Measurements from ENCODE around the gene INSR. TPM values are rescaled to one million over a fixed set of nuclear protein-coding genes. Genes with fewer than 3 reads are reported as not detected.

INSR gene
- total RNA-seq, 4 donors from 2014 or later, result 134 to 252 (median 164) TPM

- no peak for DNase-seq
- H3K27me3 ChIP-seq, result no peaks in the 10 kb centered on the region
- 60 to 65% methylated on average over 2 of the region's 2 CpGs for WGBS, 2 donors (ENCODE audit: low coverage in 1 of 2)
- H3K9me3 ChIP-seq, result no peaks in the 10 kb centered on the region
- in situ Hi-C loops (cut with MboI; ENCODE audit: low pct_ligation_motif_present in 1 of 4, low pct_unique_long_range_greater_than_20kb in 1 of 4, low sequenced_read_pairs in 3 of 4), result loop anchor here in 1 of 4 donors (10.0 kb wide), 1 partner anchor 92 kb away; the partner anchor contains the start of gene INSR
- H3K27ac ChIP-seq, result peak overlapping the region; percentile 70 to 83 (median 76)
- no peaks in the 10 kb centered on the region for H3K36me3 ChIP-seq
- H3K4me3 ChIP-seq, result peak overlapping the region in 1 of 4 donors; percentile 11
- TF ChIP-seq POLR2A (IDR thresholded peaks at IDR 0.05), result no peak
- intact Hi-C loops (cut with DNase I; ENCODE audit: low total_unique reads), result no loop called here
- peaks cover 14 to 56% (median 38%) of the 10 kb centered on the region in 4 donors for H3K4me1 ChIP-seq
These were observed 91.3 kb downstream of the INSR start for GRCh38 chr19:7202888-7203287.

DNA sequence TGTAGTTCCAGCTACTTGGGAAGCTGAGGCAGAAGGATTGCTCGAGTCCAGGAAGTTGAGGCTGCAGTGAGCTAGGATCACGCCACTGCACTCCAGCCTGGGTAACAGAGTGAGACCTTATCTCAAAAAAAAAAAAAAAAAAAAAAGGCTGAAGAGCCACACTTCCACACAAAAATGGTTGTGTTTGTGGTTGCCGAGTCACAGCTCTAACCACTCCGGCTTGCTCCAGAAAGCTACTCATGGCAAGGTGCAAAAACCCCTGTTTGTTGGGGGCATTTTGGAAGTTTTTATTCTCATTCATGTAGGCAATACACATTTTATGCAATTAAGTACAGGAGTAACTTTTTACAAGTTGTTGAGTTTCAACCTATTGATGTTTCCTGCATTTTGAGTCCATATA, 93.5 kb downstream of the INSR start:
- peak overlapping the region; percentile 81 to 92 (median 88) for H3K27ac ChIP-seq
- no peaks in the 10 kb centered on the region for H3K36me3 ChIP-seq
- TF ChIP-seq POLR2AphosphoS5 (IDR thresholded peaks at IDR 0.05), result no peak
- TF ChIP-seq, protein P1, sequence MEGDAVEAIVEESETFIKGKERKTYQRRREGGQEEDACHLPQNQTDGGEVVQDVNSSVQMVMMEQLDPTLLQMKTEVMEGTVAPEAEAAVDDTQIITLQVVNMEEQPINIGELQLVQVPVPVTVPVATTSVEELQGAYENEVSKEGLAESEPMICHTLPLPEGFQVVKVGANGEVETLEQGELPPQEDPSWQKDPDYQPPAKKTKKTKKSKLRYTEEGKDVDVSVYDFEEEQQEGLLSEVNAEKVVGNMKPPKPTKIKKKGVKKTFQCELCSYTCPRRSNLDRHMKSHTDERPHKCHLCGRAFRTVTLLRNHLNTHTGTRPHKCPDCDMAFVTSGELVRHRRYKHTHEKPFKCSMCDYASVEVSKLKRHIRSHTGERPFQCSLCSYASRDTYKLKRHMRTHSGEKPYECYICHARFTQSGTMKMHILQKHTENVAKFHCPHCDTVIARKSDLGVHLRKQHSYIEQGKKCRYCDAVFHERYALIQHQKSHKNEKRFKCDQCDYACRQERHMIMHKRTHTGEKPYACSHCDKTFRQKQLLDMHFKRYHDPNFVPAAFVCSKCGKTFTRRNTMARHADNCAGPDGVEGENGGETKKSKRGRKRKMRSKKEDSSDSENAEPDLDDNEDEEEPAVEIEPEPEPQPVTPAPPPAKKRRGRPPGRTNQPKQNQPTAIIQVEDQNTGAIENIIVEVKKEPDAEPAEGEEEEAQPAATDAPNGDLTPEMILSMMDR (IDR thresholded peaks at IDR 0.05), result no peak
- no peak for TF ChIP-seq POLR2A (IDR thresholded peaks at IDR 0.05)
- TF ChIP-seq EP300 (IDR thresholded peaks at IDR 0.05; ENCODE audit: low read depth), result no peak
- WGBS, 2 donors (ENCODE audit: low coverage in 1 of 2), result 71 to 80% methylated on average over 4 of the region's 4 CpGs
- intact Hi-C loops (cut with DNase I; ENCODE audit: low total_unique reads) (no loop called here), in situ Hi-C loops (cut with MboI; ENCODE audit: low pct_ligation_motif_present in 1 of 4, low pct_unique_long_range_greater_than_20kb in 1 of 4, low sequenced_read_pairs in 3 of 4) (loop anchor here in 1 of 4 donors (10.0 kb wide), 1 partner anchor 94 kb away; the partner anchor contains the start of gene INSR)
- no peaks in the 10 kb centered on the region for H3K9me3 ChIP-seq
- no peaks in the 10 kb centered on the region for H3K27me3 ChIP-seq
- H3K4me3 ChIP-seq, result no peak overlapping the region
- H3K4me1 ChIP-seq, result peaks cover 14 to 67% (median 40%) of the 10 kb centered on the region in 4 donors
- no peak for DNase-seq

DNA sequence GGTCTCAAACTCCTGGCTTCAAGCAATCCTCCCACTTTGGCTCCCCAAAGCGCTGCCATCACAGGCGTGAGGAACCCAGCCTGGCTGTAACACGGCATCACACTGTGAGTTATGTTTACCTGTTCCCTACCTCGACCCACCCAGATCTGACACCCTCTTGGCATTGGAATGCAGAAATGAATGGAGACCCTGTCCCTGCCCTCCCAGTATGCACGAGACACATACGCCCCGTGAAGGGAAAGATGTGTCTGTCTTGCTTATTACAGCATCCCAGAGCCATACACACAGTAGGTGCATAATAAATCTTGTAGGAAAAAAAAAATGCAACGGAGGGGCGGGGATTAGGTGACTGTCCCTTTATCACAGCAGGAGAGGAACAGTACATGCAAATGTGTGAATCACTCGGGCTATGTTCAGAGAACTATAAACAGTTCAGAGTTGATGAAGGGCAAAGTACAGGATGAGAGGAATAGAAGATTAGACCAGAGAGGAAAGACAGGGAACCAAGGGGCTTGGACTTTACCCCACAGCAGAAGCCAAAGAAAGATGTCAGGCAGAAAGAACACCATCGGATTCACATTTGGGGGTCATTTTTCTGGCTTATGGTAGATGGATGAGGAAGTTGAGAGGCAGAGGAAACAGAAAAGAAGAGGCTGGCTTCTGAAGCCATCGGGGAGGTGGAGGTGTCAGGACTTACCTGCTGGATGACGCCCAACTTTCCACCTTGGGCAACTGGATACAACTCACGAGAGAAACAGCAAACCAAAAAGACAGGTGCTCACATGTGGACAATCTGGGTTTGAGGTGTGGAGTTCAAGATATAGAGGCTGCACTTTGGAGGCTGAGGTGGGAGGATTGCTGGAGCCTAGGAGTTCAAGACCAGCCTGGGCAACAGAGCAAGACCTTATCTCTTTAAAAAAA, 94.3 kb downstream of the INSR start:
- Histone ChIP-seq H3K27me3 (no peaks in the 10 kb centered on the region), H3K4me1 (peaks cover 14 to 61% (median 37%) of the 10 kb centered on the region in 4 donors), H3K9me3 (no peaks in the 10 kb centered on the region), H3K27ac (peak overlapping the region; percentile 81 to 92 (median 88)), H3K36me3 (no peaks in the 10 kb centered on the region), H3K4me3 (peak overlapping the region in 1 of 4 donors; percentile 15)
- DNase-seq, result peak; percentile 57
- in situ Hi-C loops (cut with MboI; ENCODE audit: low pct_ligation_motif_present in 1 of 4, low pct_unique_long_range_greater_than_20kb in 1 of 4, low sequenced_read_pairs in 3 of 4) (loop anchor here (5.0 to 25.0 kb wide), 3 partner anchors 87 to 95 kb away; partner anchors contain the start of gene INSR (in 4 of the 4)), intact Hi-C loops (cut with DNase I; ENCODE audit: low total_unique reads) (loop anchor here (5.0 kb wide), 1 partner anchor 53 kb away; no protein-coding TSS in a partner anchor)
- TF ChIP-seq POLR2A (IDR thresholded peaks at IDR 0.05) (peak; percentile 23), EP300 (IDR thresholded peaks at IDR 0.05; ENCODE audit: low read depth) (no peak), POLR2AphosphoS5 (IDR thresholded peaks at IDR 0.05) (peak in 2 of 3 donors; percentile 41 to 77)
- WGBS, 2 donors (ENCODE audit: low coverage in 1 of 2), result 38 to 45% methylated on average over 5 to 14 of the region's 14 CpGs

DNA sequence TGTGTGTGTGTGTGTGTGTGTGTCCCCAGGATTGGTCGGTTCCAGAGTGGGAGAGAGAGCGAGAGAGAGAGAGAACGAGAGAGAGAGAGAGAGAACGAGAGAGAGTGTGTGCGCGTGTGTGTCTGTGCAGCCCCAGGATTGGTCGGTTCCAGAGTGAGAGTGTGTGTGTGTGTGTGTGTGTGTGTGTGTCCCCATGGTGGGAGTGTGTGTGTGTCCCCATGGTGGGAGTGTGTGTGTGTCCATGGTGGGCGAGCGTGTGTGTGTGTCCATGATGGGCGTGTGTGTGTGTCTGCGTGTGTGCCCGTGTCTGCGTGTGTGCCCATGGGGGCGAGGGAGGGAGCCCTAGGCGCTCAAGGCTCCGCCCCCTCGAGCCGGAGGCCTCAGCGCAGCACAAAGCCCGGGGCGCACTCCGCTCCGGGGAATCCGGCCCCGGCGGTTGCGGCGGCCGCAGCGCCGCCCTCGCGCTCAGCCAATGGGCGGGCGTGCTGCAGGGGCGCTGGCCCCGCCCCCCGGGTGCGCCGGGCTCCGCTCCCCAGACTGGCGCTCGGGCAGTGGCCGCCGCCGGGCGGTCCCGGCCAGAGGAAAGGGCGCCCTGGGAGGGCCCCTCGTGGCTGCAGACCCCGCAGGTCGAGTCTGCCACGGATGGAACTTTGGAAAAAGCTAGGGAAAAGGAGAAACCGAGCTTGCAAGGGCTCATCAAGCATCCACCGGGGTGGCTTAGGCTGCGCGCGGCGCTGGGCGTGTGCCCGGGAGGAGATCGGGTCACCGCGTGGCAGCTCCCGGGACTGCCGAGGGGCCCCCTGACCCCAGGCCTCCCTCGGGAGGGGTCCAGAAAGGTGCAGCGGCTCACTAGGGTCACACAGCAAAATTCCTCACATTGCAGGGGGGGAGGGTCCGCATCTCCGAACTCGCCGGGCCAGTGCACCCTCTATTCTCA, 96.2 kb downstream of the INSR start:
- TF ChIP-seq EP300 (IDR thresholded peaks at IDR 0.05; ENCODE audit: low read depth) (no peak), POLR2AphosphoS5 (IDR thresholded peaks at IDR 0.05) (peak; percentile 29 to 76 (median 41)), POLR2A (IDR thresholded peaks at IDR 0.05) (peak; percentile 77)
- TF ChIP-seq, protein P1 (IDR thresholded peaks at IDR 0.05), result peak; percentile 31 to 74 (median 46)
- H3K36me3 ChIP-seq, result no peaks in the 10 kb centered on the region
- intact Hi-C loops (cut with DNase I; ENCODE audit: low total_unique reads), result loop anchor here (1.0 to 5.0 kb wide), 2 partner anchors 51 to 96 kb away; partner anchors contain the start of gene INSR
- peaks cover 14 to 46% (median 31%) of the 10 kb centered on the region in 4 donors for H3K4me1 ChIP-seq
- H3K4me3 ChIP-seq, result peak overlapping the region; percentile 64 to 76 (median 73)
- H3K27me3 ChIP-seq, result no peaks in the 10 kb centered on the region
- DNase-seq, result peak; percentile 94
- in situ Hi-C loops (cut with MboI; ENCODE audit: low pct_ligation_motif_present in 1 of 4, low pct_unique_long_range_greater_than_20kb in 1 of 4, low sequenced_read_pairs in 3 of 4), result loop anchor here in 3 of 4 donors (5.0 to 25.0 kb wide), 3 partner anchors 89 to 97 kb away; partner anchors contain the start of gene INSR (in 3 of the 3)
- H3K27ac ChIP-seq, result peak overlapping the region; percentile 81 to 92 (median 88)
- H3K9me3 ChIP-seq, result no peaks in the 10 kb centered on the region
- WGBS, 2 donors (ENCODE audit: low coverage in 1 of 2), result 1 to 3% methylated on average over 6 to 28 of the region's 72 CpGs

Data from transverse colon (tissue), 4 donors.